Measurements from ENCODE around the gene SFXN5.
A peak's percentile ranks its signal among the peaks of the same experiment; 100 is the strongest.

SFXN5 gene

GRCh38 chr2:72994991-72995380 lies 76.5 kb downstream of the SFXN5 start:
- no peak for DNase-seq (ENCODE audit: low read depth, low spot score)

- DNase-seq (ENCODE audit: low read depth, low spot score), result no peak
Measured at GRCh38 chr2:72994282-72994990, 77.1 kb downstream of the SFXN5 start.

- no peak for DNase-seq (ENCODE audit: low read depth, low spot score)
Measured at GRCh38 chr2:72993933-72994280, 77.6 kb downstream of the SFXN5 start.

- peak; percentile 40 for DNase-seq (ENCODE audit: low read depth, low spot score)
Measured at GRCh38 chr2:72993147-72993932, 78.2 kb downstream of the SFXN5 start.

- no peak for DNase-seq (ENCODE audit: low read depth, low spot score)
Measured at GRCh38 chr2:72992734-72993102, 78.8 kb downstream of the SFXN5 start.

GRCh38 chr2:72991980-72992733 lies 79.4 kb downstream of the SFXN5 start:
- no peak for DNase-seq (ENCODE audit: low read depth, low spot score)

GRCh38 chr2:72991439-72991725 lies 80.1 kb downstream of the SFXN5 start:
- no peak for DNase-seq (ENCODE audit: low read depth, low spot score)

- DNase-seq (ENCODE audit: low read depth, low spot score), result no peak
Measured at GRCh38 chr2:72990695-72991438, 80.6 kb downstream of the SFXN5 start.

- no peak for DNase-seq (ENCODE audit: low read depth, low spot score)
Measured at GRCh38 chr2:72989770-72990556, 81.5 kb downstream of the SFXN5 start.

GRCh38 chr2:72988726-72989273 lies 82.7 kb downstream of the SFXN5 start:
- no peak for DNase-seq (ENCODE audit: low read depth, low spot score)

- DNase-seq (ENCODE audit: low read depth, low spot score), result no peak
Measured at GRCh38 chr2:72988041-72988440, 83.5 kb downstream of the SFXN5 start.

- DNase-seq (ENCODE audit: low read depth, low spot score), result no peak
Measured at GRCh38 chr2:72985891-72986683, 85.4 kb downstream of the SFXN5 start.

GRCh38 chr2:72985136-72985535 lies 86.4 kb downstream of the SFXN5 start:
- no peak for DNase-seq (ENCODE audit: low read depth, low spot score)

GRCh38 chr2:72984172-72984671 lies 87.3 kb downstream of the SFXN5 start:
- DNase-seq (ENCODE audit: low read depth, low spot score), result no peak

GRCh38 chr2:72983500-72984161 lies 87.9 kb downstream of the SFXN5 start:
- DNase-seq (ENCODE audit: low read depth, low spot score), result no peak

- DNase-seq (ENCODE audit: low read depth, low spot score), result no peak
Measured at GRCh38 chr2:72982781-72983499, 88.6 kb downstream of the SFXN5 start.

- DNase-seq (ENCODE audit: low read depth, low spot score), result no peak
Measured at GRCh38 chr2:72982219-72982618, 89.3 kb downstream of the SFXN5 start.

- no peak for DNase-seq (ENCODE audit: low read depth, low spot score)
Measured at GRCh38 chr2:72981536-72981935, 90.0 kb downstream of the SFXN5 start.
